Mucosa of descending colon (tissue), 3 donors: Measurements from ENCODE around the gene TEX9. TPM values are rescaled to one million over a fixed set of nuclear protein-coding genes. Genes with fewer than 3 reads are reported as not detected.
"Not testable (repeated sequence)": the region's sequence is repeated elsewhere in the genome, so short reads cannot be mapped to it uniquely, and the experiment has no call there.

Experiments used
- ATAC-seq: fragments of 200-7000 bp; cut with Tn5 transposase; one replicate; pipeline ENCODE4 v1.9.1; 2020; ENCODE audit warnings: mild to moderate bottlenecking, moderate library complexity
- DNase-seq, 3 donors: peaks; one replicate each; pipeline ENCODE4 v3.0.0-alpha.2; 2020
- H3K36me3 ChIP-seq: fragments of 200-600 bp; one replicate; pipeline ENCODE4 v1.8.0; 2021; ENCODE audit warnings: low read depth, mild to moderate bottlenecking
- H3K4me1 ChIP-seq: fragments of 200-600 bp; one replicate; pipeline ENCODE4 v1.8.0; 2021; ENCODE audit warnings: low read depth, mild to moderate bottlenecking
- H3K4me3 ChIP-seq: fragments of 200-600 bp; one replicate; pipeline ENCODE4 v1.8.0; 2021; ENCODE audit warnings: mild to moderate bottlenecking
- H3K9me3 ChIP-seq: fragments of 200-600 bp; one replicate; pipeline ENCODE4 v1.8.0; 2021; ENCODE audit warnings: mild to moderate bottlenecking
- CTCF ChIP-seq: fragments of 200-600 bp; IDR thresholded peaks from one replicate; pipeline ENCODE4 v1.8.0; 2022; ENCODE audit warnings: antibody characterized with exemption, mild to moderate bottlenecking
- intact Hi-C, 2 donors: fragments of 100-400 bp; cut with DNase I in 1 of 2; cut with micrococcal nuclease in 1 of 2; formaldehyde crosslinking; loops; one replicate each; pipeline versions ENCODE4 v1.11.0 to v1.11.1; 2022; cut with DNase I, micrococcal nuclease
- total RNA-seq, 3 donors: library from RNA; stranded (reverse); fragmentation: NEBNext Ultra II Directional in 2 of 3; extraction: Animal tissue kit (Norgen Biotek cat#: 25700) in 2 of 3; gene quantifications; one replicate each; pipeline versions ENCODE4 v1.2.1 to v1.2.4, GENCODE V29; 2021 to 2023
- donor health status: DM: no; HTN: no; CAD: no; lungs with moderate emphysema.
- donor health status: DM: no; HTN: no; CAD: no.
- donor health status: DM: no; HTN: yes; CAD: no.

TEX9 gene
- total RNA-seq, 3 donors from 2014 or later: 5.7 to 10.6 (median 7.8) TPM

- Histone ChIP-seq H3K4me1 (no peaks in the 10 kb centered on the region), H3K4me3 (no peak overlapping the region), H3K36me3 (no peaks in the 10 kb centered on the region), H3K9me3 (no peaks in the 10 kb centered on the region)
- ATAC-seq (no peak), DNase-seq (no peak)
- no peak for TF ChIP-seq CTCF
- intact Hi-C loops: no loop called here
These were observed 20.7 kb downstream of the TEX9 start for GRCh38 chr15:56385908-56386307.

GRCh38 chr15:56390739-56391267 lies 25.6 kb downstream of the TEX9 start:
- ATAC-seq (no peak), DNase-seq (no peak)
- intact Hi-C loops: no loop called here
- Histone ChIP-seq H3K4me3 (no peak overlapping the region), H3K9me3 (no peaks in the 10 kb centered on the region), H3K36me3 (no peaks in the 10 kb centered on the region), H3K4me1 (no peaks in the 10 kb centered on the region)
- no peak for TF ChIP-seq CTCF

GRCh38 chr15:56393277-56393676 lies 28.1 kb downstream of the TEX9 start:
- no peaks in the 10 kb centered on the region for H3K36me3 ChIP-seq
- DNase-seq (no peak), ATAC-seq (no peak)
- intact Hi-C loops: no loop called here
- no peak overlapping the region for H3K4me3 ChIP-seq
- no peak for TF ChIP-seq CTCF
- no peaks in the 10 kb centered on the region for H3K4me1 ChIP-seq
- no peaks in the 10 kb centered on the region for H3K9me3 ChIP-seq

- ATAC-seq: no peak
- Histone ChIP-seq H3K4me1 (no peaks in the 10 kb centered on the region), H3K4me3 (no peak overlapping the region), H3K36me3 (no peaks in the 10 kb centered on the region), H3K9me3 (no peaks in the 10 kb centered on the region)
- intact Hi-C loops: no loop called here
- TF ChIP-seq CTCF: no peak
- DNase-seq: no peak
These were observed 29.7 kb downstream of the TEX9 start for GRCh38 chr15:56394909-56395308.

GRCh38 chr15:56397325-56397724 lies 32.1 kb downstream of the TEX9 start:
- ATAC-seq, H3K4me1 ChIP-seq, H3K9me3 ChIP-seq, intact Hi-C loops, DNase-seq, H3K4me3 ChIP-seq, H3K36me3 ChIP-seq: not testable (repeated sequence)

GRCh38 chr15:56399209-56399608 lies 34.0 kb downstream of the TEX9 start:
- H3K4me3 ChIP-seq, intact Hi-C loops, H3K36me3 ChIP-seq, ATAC-seq, H3K9me3 ChIP-seq, DNase-seq, H3K4me1 ChIP-seq: not testable (repeated sequence)

GRCh38 chr15:56410721-56411120 lies 45.5 kb downstream of the TEX9 start:
- DNase-seq (no peak), ATAC-seq (no peak)
- intact Hi-C loops: no loop called here
- H3K9me3 ChIP-seq: no peaks in the 10 kb centered on the region
- no peak overlapping the region for H3K4me3 ChIP-seq
- H3K4me1 ChIP-seq: no peaks in the 10 kb centered on the region
- TF ChIP-seq CTCF: no peak
- no peaks in the 10 kb centered on the region for H3K36me3 ChIP-seq
